NAMALWA (cell line): ENCODE results near the gene ZSCAN2.

Source experiments
- DNase-seq: peaks from one replicate; pipeline ENCODE4 v3.0.0-alpha.2; 2015; ENCODE audit warnings: low spot score

The ZSCAN2 gene

GRCh38 chr15:84598993-84599392 lies 1.8 kb upstream of the ZSCAN2 start:
- peak; percentile 57 for DNase-seq

- DNase-seq: no peak
These were observed 903 bp upstream of the ZSCAN2 start for GRCh38 chr15:84599906-84600305.

- no peak for DNase-seq
These were observed 500 bp upstream of the ZSCAN2 start for GRCh38 chr15:84600331-84600686.

GRCh38 chr15:84601555-84601838 lies 688 bp downstream of the ZSCAN2 start:
- no peak for DNase-seq

GRCh38 chr15:84603630-84604379 lies 3.0 kb downstream of the ZSCAN2 start:
- DNase-seq: no peak

- DNase-seq: no peak
These were observed 4.2 kb downstream of the ZSCAN2 start for GRCh38 chr15:84604826-84605553.

GRCh38 chr15:84605554-84605882 lies 4.7 kb downstream of the ZSCAN2 start:
- no peak for DNase-seq

- no peak for DNase-seq
These were observed 5.9 kb downstream of the ZSCAN2 start for GRCh38 chr15:84606653-84607120.

- no peak for DNase-seq
These were observed 8.0 kb downstream of the ZSCAN2 start for GRCh38 chr15:84608707-84609284.

- DNase-seq: no peak
These were observed 9.2 kb downstream of the ZSCAN2 start for GRCh38 chr15:84609818-84610525.

- no peak for DNase-seq
These were observed 10.8 kb downstream of the ZSCAN2 start for GRCh38 chr15:84611631-84612030.

- no peak for DNase-seq
These were observed 15.4 kb downstream of the ZSCAN2 start for GRCh38 chr15:84616235-84616634.

- DNase-seq: no peak
These were observed 19.8 kb downstream of the ZSCAN2 start for GRCh38 chr15:84620626-84621025.

- no peak for DNase-seq
These were observed 20.7 kb downstream of the ZSCAN2 start for GRCh38 chr15:84621358-84621979.

- no peak for DNase-seq
These were observed 23.6 kb downstream of the ZSCAN2 start for GRCh38 chr15:84624359-84624758.

- no peak for DNase-seq
These were observed 24.3 kb downstream of the ZSCAN2 start for GRCh38 chr15:84625123-84625522.

- DNase-seq: no peak
These were observed 28.2 kb downstream of the ZSCAN2 start for GRCh38 chr15:84629033-84629432.

GRCh38 chr15:84631706-84632272 lies 31.0 kb downstream of the ZSCAN2 start:
- no peak for DNase-seq

GRCh38 chr15:84633311-84634227 lies 32.8 kb downstream of the ZSCAN2 start:
- DNase-seq: peak; percentile 66

GRCh38 chr15:84634228-84634837 lies 33.5 kb downstream of the ZSCAN2 start:
- no peak for DNase-seq

GRCh38 chr15:84638103-84638502 lies 37.3 kb downstream of the ZSCAN2 start:
- DNase-seq: peak; percentile 44
